GM21390 (cell line): ENCODE results near the gene PROB1.
"Not testable (repeated sequence)": the region's sequence is repeated elsewhere in the genome, so short reads cannot be mapped to it uniquely, and the experiment has no call there.

ENCODE experiments used
- ATAC-seq: cut with Tn5 transposase; IDR thresholded peaks from one replicate; pipeline ENCODE4 v1.9.1; 2021; ENCODE audit not compliant: unreplicated experiment

Gene PROB1

GRCh38 chr5:139379626-139380449, 15.1 kb downstream of the PROB1 start:
- ATAC-seq: no peak

- ATAC-seq: no peak
Observed at GRCh38 chr5:139378941-139379361, 16.0 kb downstream of the PROB1 start.

- ATAC-seq: no peak
Observed at GRCh38 chr5:139378101-139378825, 16.6 kb downstream of the PROB1 start.

GRCh38 chr5:139377226-139377625, 17.7 kb downstream of the PROB1 start:
- no peak for ATAC-seq

- ATAC-seq: no peak
Observed at GRCh38 chr5:139376364-139376763, 18.5 kb downstream of the PROB1 start.

- no peak for ATAC-seq
Observed at GRCh38 chr5:139374909-139375308, 20.0 kb downstream of the PROB1 start.

GRCh38 chr5:139371482-139372435, 23.1 kb downstream of the PROB1 start:
- no peak for ATAC-seq

GRCh38 chr5:139369181-139369580, 25.7 kb downstream of the PROB1 start:
- ATAC-seq: no peak

GRCh38 chr5:139368613-139369012, 26.3 kb downstream of the PROB1 start:
- ATAC-seq: no peak

- no peak for ATAC-seq
Observed at GRCh38 chr5:139364466-139364865, 30.4 kb downstream of the PROB1 start.

- no peak for ATAC-seq
Observed at GRCh38 chr5:139363937-139364336, 31.0 kb downstream of the PROB1 start.

GRCh38 chr5:139361835-139362429, 33.0 kb downstream of the PROB1 start:
- ATAC-seq: no peak

- no peak for ATAC-seq
Observed at GRCh38 chr5:139360384-139360783, 34.5 kb downstream of the PROB1 start.

- no peak for ATAC-seq
Observed at GRCh38 chr5:139358064-139358463, 36.8 kb downstream of the PROB1 start.

GRCh38 chr5:139355900-139356299, 39.0 kb downstream of the PROB1 start:
- ATAC-seq: not testable (repeated sequence)

- ATAC-seq: no peak
Observed at GRCh38 chr5:139354186-139354585, 40.7 kb downstream of the PROB1 start.

- not testable (repeated sequence) for ATAC-seq
Observed at GRCh38 chr5:139347863-139348262, 47.0 kb downstream of the PROB1 start.

- not testable (repeated sequence) for ATAC-seq
Observed at GRCh38 chr5:139345442-139345841, 49.5 kb downstream of the PROB1 start.

- no peak for ATAC-seq
Observed at GRCh38 chr5:139344177-139344576, 50.7 kb downstream of the PROB1 start.

GRCh38 chr5:139343476-139343875, 51.4 kb downstream of the PROB1 start:
- no peak for ATAC-seq

GRCh38 chr5:139342423-139342723, 52.5 kb downstream of the PROB1 start:
- peak; percentile 48 for ATAC-seq
